Gastroesophageal sphincter (tissue), 4 donors: ENCODE measurements around the gene SIRPA. TPM values are rescaled to one million over a fixed set of nuclear protein-coding genes. Genes with fewer than 3 reads are reported as not detected.

ENCODE experiments used
- ATAC-seq: fragments of 150-250 bp; one replicate; pipeline ENCODE4 v1.9.1; 2016; ENCODE audit warnings: mild to moderate bottlenecking, moderate library complexity
- H3K27ac ChIP-seq, 4 donors: fragments of 200-600 bp; sonication (generic) in 3 of 4; 1 replicate in 3 of 4; 2 replicates in 1 of 4; pipeline ENCODE4 v1.5.1; 2016 to 2019
- H3K27me3 ChIP-seq: fragments of 200-600 bp; sonication (generic); one replicate; pipeline ENCODE4 v1.5.1; 2019
- H3K36me3 ChIP-seq, 2 donors: fragments of 200-600 bp; sonication (generic); one replicate each; pipeline ENCODE4 v1.5.1; 2019; ENCODE audit warnings: control low read depth in 1 of 2
- H3K4me1 ChIP-seq, 3 donors: fragments of 200-600 bp; sonication (generic); 1 replicate in 2 of 3; 2 replicates in 1 of 3; pipeline ENCODE4 v1.5.1; 2016 to 2019; ENCODE audit warnings: control low read depth in 2 of 3
- H3K4me3 ChIP-seq, 2 donors: fragments of 200-600 bp; sonication (generic); one replicate each; pipeline ENCODE4 v1.5.1; 2019; ENCODE audit warnings: mild to moderate bottlenecking in 1 of 2, moderate library complexity in 1 of 2
- H3K9me3 ChIP-seq, 3 donors: fragments of 200-600 bp; sonication (generic); one replicate each; pipeline ENCODE4 v1.5.1; 2017 to 2019; ENCODE audit warnings: control low read depth in 2 of 3
- EP300 ChIP-seq: sonication (generic); formaldehyde crosslinking; IDR thresholded peaks from one replicate; pipeline ENCODE4 v1.6.1; 2017; ENCODE audit warnings: antibody characterized with exemption, mild to moderate bottlenecking
- POLR2A ChIP-seq, 2 donors: fragments of 450-650 bp; IDR thresholded peaks; one replicate each; pipeline ENCODE4 v1.6.1; 2017; ENCODE audit warnings: antibody characterized with exemption in 2 of 2, mild to moderate bottlenecking in 2 of 2, moderate library complexity in 1 of 2
- POLR2AphosphoS5 ChIP-seq: sonication (generic); formaldehyde crosslinking; IDR thresholded peaks from one replicate; pipeline ENCODE4 v1.6.1; 2017; ENCODE audit warnings: antibody characterized with exemption
- WGBS, 2 donors: methylation state at CpG; one replicate each; pipeline ENCODE4 v1.1.5; 2018; ENCODE audit warnings: low coverage in 1 of 2; 5-methylcytosine and 5-hydroxymethylcytosine counted together
- total RNA-seq, 4 donors: library from RNA; depleted of rRNA; stranded (reverse); fragments of >200 nt; gene quantifications; one replicate each; pipeline ENCODE4 v1.1.0, GENCODE V29; 2016
- TF ChIP-seq, protein P1 (sequence below), 4 experiments: fragments of 200-600 bp in 2 of 4; fragments of 450-650 bp in 2 of 4; sonication (generic) in 1 of 4; IDR thresholded peaks; one replicate each; pipeline ENCODE4 v1.5.1; 2017 to 2019; ENCODE audit warnings: antibody characterized with exemption in 4 of 4, mild to moderate bottlenecking in 2 of 4, moderate library complexity in 2 of 4

The SIRPA gene
- total RNA-seq, 4 donors from 2014 or later: 11.7 to 31.7 (median 27.4) TPM

DNA sequence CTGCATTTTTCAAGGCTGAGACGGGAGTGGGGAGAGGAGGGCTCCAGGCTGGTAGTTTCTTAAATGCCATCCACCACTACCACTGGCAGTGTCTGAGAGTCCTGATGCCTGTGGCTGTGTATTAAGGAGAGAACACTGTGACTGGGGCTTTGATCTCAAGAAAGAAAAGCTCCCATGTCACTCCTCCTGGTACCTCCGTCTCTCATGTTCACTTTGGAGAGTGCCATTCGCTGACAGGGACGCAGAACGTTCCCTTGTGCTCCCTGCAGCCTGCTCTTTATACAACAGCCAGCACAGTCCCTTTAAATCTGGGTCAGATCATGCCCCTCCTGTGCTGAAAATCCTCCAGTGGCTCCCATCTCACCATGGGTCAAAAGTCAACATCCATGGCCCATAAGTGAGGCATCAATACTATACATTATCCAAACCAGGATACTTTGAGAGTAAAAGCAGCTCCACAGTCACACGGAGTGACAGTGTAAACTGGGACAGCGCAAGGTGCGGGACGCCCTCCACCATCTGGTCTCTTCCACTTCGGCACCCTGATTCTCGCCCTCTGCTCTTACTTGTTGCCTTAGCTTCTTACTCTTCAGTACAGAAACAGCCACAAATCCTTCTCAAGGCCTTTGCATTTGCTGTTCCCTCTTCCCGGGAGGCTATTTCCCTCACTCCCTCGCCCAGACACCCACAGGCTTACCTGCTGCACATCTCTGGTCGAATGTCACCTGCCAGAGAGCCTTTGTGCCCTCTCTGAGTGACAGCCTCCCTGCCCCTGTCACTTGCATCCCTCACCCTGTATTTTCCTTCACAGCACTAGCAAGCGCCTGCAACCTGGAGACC lies 78.6 kb downstream of the SIRPA start:
- Histone ChIP-seq H3K4me3 (no peak overlapping the region), H3K36me3 (no peaks in the 10 kb centered on the region), H3K27me3 (peaks cover 60% of the 10 kb centered on the region), H3K4me1 (no peaks in the 10 kb centered on the region), H3K27ac (no peak overlapping the region), H3K9me3 (no peaks in the 10 kb centered on the region)
- TF ChIP-seq, protein P1, sequence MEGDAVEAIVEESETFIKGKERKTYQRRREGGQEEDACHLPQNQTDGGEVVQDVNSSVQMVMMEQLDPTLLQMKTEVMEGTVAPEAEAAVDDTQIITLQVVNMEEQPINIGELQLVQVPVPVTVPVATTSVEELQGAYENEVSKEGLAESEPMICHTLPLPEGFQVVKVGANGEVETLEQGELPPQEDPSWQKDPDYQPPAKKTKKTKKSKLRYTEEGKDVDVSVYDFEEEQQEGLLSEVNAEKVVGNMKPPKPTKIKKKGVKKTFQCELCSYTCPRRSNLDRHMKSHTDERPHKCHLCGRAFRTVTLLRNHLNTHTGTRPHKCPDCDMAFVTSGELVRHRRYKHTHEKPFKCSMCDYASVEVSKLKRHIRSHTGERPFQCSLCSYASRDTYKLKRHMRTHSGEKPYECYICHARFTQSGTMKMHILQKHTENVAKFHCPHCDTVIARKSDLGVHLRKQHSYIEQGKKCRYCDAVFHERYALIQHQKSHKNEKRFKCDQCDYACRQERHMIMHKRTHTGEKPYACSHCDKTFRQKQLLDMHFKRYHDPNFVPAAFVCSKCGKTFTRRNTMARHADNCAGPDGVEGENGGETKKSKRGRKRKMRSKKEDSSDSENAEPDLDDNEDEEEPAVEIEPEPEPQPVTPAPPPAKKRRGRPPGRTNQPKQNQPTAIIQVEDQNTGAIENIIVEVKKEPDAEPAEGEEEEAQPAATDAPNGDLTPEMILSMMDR (IDR thresholded peaks at IDR 0.05): no peak
- TF ChIP-seq EP300 (no peak), POLR2AphosphoS5 (no peak), POLR2A (IDR thresholded peaks at IDR 0.05) (no peak)
- 59 to 64% methylated on average over 8 to 14 of the region's 15 CpGs for WGBS, 2 donors
- ATAC-seq: no peak

- Histone ChIP-seq H3K9me3 (no peaks in the 10 kb centered on the region), H3K4me3 (no peak overlapping the region), H3K4me1 (no peaks in the 10 kb centered on the region), H3K27me3 (peaks cover 55% of the 10 kb centered on the region), H3K27ac (no peak overlapping the region), H3K36me3 (no peaks in the 10 kb centered on the region)
- TF ChIP-seq POLR2A (IDR thresholded peaks at IDR 0.05): no peak
- no peak for TF ChIP-seq POLR2AphosphoS5
- TF ChIP-seq, protein P1 (IDR thresholded peaks at IDR 0.05): no peak
- no peak for TF ChIP-seq EP300
- 78 to 82% methylated on average over 3 to 11 of the region's 11 CpGs for WGBS, 2 donors
- no peak for ATAC-seq
These were observed 80.1 kb downstream of the SIRPA start for GRCh38 chr20:1975291-1975690.

GRCh38 chr20:1979106-1979778 lies 84.0 kb downstream of the SIRPA start:
- Histone ChIP-seq H3K36me3 (no peaks in the 10 kb centered on the region), H3K4me1 (no peaks in the 10 kb centered on the region), H3K4me3 (no peak overlapping the region), H3K9me3 (no peaks in the 10 kb centered on the region), H3K27me3 (peaks cover 46% of the 10 kb centered on the region), H3K27ac (no peak overlapping the region)
- TF ChIP-seq, protein P1 (IDR thresholded peaks at IDR 0.05): no peak
- TF ChIP-seq POLR2AphosphoS5: no peak
- no peak for TF ChIP-seq POLR2A (IDR thresholded peaks at IDR 0.05)
- TF ChIP-seq EP300: no peak
- WGBS, 2 donors: 43 to 49% methylated on average over 2 to 3 of the region's 3 CpGs
- ATAC-seq: no peak

DNA sequence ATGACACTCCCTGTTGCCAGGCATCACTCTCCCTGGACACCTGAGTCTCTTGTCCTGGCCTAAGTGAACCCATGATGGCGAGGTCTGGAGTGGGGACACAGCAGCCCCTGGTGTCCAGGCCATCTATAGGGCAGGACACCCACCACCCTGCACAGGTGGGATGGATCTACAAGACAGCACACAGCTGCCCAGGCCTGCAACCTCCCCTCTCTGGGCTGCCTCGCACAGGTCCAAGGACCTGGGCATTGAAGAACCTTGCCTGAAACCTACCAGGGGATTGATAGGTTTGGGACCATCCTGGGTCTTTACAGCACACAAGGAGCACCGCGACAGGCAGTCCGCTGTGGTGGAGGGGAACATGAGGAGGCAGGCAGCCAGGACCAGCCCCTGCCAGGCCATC lies 87.5 kb downstream of the SIRPA start:
- ATAC-seq: no peak
- Histone ChIP-seq H3K4me1 (no peaks in the 10 kb centered on the region), H3K4me3 (no peak overlapping the region), H3K27me3 (peaks cover 45% of the 10 kb centered on the region), H3K9me3 (no peaks in the 10 kb centered on the region), H3K36me3 (no peaks in the 10 kb centered on the region), H3K27ac (no peak overlapping the region)
- no CpG with 5 or more reads among the region's 5 CpGs for WGBS, 2 donors
- TF ChIP-seq, protein P1 (IDR thresholded peaks at IDR 0.05): no peak
- no peak for TF ChIP-seq POLR2AphosphoS5
- TF ChIP-seq POLR2A (IDR thresholded peaks at IDR 0.05): no peak
- no peak for TF ChIP-seq EP300
